GM10266 (cell line): Measurements from ENCODE around the gene TP53I11.

Experiments used
- DNase-seq: peaks from one replicate; pipeline ENCODE4 v3.0.0; 2012; ENCODE audit errors: extremely low spot score
- TF ChIP-seq, protein P1 (sequence below): IDR thresholded peaks from 2 replicates; pipeline ENCODE4 v1.5.1; 2012; ENCODE audit warnings: mild to moderate bottlenecking, low read depth; ENCODE audit not compliant: control insufficient read depth, insufficient read depth; ENCODE audit errors: missing control alignments

TP53I11 gene

DNA sequence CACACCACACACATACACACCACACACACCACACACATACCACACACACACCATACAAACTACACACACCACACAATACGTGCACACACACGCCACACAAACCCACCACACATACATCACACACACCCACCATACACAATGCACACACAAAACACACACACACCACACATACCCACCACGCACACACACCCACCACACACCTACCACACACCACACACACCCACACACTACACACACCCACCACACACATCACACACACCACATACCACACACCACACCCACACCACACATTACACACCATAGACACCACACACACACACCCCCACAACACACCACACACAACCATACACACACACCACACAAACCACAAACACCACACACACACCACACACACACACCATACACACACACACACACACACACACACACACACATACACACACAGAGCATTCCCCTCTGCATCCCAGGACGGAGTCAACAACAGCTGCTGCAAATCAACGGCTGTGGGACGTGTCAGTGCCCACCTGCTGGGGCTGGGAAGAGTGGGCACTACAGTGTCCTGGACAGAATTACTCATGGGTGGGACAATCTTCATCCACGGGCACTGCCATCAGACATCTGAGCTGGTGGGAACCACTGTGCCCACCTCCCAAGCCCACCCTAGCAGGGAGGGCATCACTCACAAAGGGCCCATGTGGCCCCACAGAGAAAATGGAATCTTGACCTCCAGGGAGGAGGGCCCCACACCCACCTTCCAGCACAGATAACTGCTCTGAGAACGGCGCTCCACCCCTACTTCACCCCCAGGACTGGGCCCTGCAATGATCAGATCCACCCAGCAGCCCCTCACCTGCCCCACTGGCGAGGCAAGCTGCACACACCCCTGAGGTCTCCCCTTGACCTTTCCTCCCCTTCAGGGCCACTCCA, 8.4 kb downstream of the TP53I11 start:
- TF ChIP-seq, protein P1, sequence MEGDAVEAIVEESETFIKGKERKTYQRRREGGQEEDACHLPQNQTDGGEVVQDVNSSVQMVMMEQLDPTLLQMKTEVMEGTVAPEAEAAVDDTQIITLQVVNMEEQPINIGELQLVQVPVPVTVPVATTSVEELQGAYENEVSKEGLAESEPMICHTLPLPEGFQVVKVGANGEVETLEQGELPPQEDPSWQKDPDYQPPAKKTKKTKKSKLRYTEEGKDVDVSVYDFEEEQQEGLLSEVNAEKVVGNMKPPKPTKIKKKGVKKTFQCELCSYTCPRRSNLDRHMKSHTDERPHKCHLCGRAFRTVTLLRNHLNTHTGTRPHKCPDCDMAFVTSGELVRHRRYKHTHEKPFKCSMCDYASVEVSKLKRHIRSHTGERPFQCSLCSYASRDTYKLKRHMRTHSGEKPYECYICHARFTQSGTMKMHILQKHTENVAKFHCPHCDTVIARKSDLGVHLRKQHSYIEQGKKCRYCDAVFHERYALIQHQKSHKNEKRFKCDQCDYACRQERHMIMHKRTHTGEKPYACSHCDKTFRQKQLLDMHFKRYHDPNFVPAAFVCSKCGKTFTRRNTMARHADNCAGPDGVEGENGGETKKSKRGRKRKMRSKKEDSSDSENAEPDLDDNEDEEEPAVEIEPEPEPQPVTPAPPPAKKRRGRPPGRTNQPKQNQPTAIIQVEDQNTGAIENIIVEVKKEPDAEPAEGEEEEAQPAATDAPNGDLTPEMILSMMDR, result no peak

GRCh38 chr11:44941259-44942021, 9.2 kb downstream of the TP53I11 start:
- TF ChIP-seq, protein P1, result no peak
- DNase-seq, result no peak

More for the DNA sequence above, 8.4 kb downstream of the TP53I11 start:
- DNase-seq, result no peak

- TF ChIP-seq, protein P1, result no peak
- no peak for DNase-seq
These were observed 9.8 kb downstream of the TP53I11 start for GRCh38 chr11:44940835-44941234.

GRCh38 chr11:44940404-44940803, 10.3 kb downstream of the TP53I11 start:
- DNase-seq, result no peak
- TF ChIP-seq, protein P1, result no peak

DNA sequence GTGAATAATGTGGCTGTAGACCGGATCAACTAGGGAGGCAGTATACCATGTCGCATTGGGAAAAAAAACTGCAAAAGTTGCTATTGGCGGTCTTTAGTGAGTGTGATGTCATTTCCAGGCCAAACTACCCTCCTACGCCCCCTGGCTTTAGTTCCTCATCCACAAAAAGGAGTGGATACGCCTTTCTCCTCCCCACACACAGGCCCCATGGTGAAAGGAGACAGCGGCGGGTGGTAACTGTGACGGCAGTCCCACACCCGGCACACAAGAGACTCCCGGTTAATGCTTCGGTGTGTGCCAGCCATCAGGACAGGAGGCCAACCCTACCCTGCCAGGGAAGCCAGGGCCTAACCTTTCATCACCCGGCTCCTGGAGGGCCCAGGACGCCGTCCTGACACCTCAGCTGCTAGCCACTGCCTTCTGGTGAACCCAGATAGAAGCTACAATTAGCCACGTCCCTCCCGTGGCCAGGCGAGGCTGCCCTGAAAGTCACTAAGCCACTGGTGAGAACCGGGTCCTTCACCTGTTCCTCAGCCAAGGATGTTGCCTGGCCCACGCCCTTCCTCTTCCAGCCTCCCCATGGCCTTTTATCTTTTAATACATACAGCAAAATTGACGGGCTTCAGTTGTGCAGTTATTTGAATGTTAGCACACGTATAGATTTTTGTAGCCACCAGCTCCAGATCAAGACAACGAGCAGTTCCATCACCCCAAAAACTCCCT, 10.8 kb downstream of the TP53I11 start:
- TF ChIP-seq, protein P1, result no peak
- DNase-seq, result no peak

- TF ChIP-seq, protein P1, result no peak
- DNase-seq, result no peak
These were observed 12.5 kb downstream of the TP53I11 start for GRCh38 chr11:44938066-44938691.
